ENCODE results near the gene CD160.

GRCh38 chr1:145730467-145730866 lies 11.2 kb downstream of the CD160 start:
- TF ChIP-seq, protein P1, sequence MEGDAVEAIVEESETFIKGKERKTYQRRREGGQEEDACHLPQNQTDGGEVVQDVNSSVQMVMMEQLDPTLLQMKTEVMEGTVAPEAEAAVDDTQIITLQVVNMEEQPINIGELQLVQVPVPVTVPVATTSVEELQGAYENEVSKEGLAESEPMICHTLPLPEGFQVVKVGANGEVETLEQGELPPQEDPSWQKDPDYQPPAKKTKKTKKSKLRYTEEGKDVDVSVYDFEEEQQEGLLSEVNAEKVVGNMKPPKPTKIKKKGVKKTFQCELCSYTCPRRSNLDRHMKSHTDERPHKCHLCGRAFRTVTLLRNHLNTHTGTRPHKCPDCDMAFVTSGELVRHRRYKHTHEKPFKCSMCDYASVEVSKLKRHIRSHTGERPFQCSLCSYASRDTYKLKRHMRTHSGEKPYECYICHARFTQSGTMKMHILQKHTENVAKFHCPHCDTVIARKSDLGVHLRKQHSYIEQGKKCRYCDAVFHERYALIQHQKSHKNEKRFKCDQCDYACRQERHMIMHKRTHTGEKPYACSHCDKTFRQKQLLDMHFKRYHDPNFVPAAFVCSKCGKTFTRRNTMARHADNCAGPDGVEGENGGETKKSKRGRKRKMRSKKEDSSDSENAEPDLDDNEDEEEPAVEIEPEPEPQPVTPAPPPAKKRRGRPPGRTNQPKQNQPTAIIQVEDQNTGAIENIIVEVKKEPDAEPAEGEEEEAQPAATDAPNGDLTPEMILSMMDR (IDR thresholded peaks at IDR 0.05 in 4 of 5, conservative IDR thresholded peaks at IDR 0.05 in 1 of 5), result no peak
- TF ChIP-seq POLR2A (IDR thresholded peaks at IDR 0.05), result no peak
